ENCODE measurements around the gene PLXND1.

The PLXND1 gene

DNA sequence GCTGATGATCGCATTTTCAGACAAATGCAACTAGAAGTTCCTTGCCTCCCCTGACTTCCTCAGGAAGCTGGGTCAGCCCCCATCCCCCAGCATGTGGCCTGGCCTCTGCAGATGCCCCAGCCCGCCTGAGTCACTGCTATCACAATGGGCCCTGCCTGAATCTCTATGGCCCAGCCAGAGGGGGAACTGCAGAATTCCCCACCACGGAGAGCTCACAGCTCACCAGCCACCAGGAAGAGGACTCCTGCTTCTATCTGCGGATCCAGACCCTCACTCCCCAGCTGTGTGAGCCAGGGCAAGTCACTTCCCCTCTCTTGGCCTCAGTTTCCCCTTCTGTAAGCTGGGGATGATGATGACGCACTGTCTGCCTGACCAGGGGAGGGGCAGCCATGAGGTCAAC is 6.9 kb downstream of the PLXND1 start:
- no peak for DNase-seq

GRCh38 chr3:129599073-129599472 is 7.4 kb downstream of the PLXND1 start:
- DNase-seq: no peak

- DNase-seq: no peak
Measured at GRCh38 chr3:129598484-129598883, 8.0 kb downstream of the PLXND1 start.

DNA sequence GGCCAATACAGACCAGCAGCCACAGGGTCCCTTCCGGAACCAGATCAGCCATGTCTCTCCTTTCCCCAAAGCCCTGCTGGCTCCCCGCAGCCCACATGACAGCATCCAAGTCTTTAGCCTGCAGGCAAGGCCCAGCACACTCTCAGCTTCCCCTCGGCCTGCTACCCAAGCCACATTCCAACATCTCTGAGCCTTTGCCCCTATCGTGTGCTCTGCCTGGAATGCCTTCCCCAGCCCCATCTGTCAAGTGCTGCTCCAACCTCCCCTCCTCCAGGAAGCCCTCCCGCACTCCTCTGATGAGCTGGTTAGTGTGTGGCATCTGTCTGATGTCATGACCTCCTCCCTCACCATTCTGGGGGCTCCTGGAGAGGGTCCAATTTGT is 8.5 kb downstream of the PLXND1 start:
- DNase-seq: no peak

GRCh38 chr3:129597087-129597999 is 9.1 kb downstream of the PLXND1 start:
- no peak for DNase-seq

- DNase-seq: no peak
Measured at GRCh38 chr3:129596194-129597086, 10.0 kb downstream of the PLXND1 start.

DNA sequence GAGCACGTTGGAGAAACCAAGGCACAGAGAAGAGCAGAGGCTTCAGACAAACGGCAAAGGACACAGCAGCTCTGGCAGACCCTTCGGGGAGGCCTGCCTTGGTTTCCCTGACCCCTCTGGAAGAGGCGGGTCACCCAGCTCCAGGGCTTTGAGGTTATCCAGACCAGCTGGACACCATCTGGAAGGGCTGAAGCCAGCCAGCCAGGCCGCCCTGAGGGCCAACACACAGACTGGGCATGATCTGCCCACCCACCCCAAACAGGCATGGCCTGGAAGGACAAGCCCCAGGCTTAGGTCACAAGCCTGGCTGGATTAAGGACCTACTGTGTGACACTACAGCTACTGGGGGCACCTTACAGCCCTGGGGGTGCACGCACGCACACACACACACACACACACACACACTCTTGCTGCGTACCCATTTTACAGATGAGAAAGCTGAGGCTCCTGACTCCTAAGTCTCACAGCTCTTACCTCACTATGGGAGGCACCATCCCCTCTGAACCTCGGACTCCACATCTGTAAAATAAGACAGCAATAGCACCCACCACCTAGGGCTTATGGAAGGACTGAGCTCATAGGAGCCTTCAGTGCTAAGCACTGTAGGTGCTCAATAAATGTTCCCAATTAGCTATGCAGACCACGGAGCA is 10.8 kb downstream of the PLXND1 start:
- DNase-seq: no peak

DNA sequence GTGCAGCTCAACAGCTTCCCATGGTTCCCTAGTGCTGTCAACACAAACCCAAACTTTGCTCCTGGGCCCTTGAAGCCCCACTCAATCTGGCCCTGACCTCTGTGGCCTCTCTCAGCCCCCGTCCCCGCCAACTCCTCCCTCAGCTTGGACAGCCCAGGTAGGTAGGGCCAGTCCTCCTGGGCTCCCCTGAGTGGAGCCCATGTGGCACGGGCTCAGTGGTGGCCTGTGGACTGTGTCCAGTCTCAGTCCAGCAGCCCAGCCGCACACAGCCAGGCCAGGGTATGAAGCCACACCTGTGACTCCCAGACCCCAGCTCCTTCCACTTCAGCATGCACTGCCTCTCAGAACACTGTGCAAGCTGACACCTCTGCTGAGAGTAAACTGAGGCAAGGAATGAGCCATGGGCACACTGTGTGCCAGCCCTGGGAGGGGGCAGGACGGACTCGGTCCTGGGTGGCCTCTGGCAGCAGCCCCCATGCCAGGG is 11.5 kb downstream of the PLXND1 start:
- no peak for DNase-seq

GRCh38 chr3:129594409-129594808 is 12.1 kb downstream of the PLXND1 start:
- DNase-seq: no peak

DNA sequence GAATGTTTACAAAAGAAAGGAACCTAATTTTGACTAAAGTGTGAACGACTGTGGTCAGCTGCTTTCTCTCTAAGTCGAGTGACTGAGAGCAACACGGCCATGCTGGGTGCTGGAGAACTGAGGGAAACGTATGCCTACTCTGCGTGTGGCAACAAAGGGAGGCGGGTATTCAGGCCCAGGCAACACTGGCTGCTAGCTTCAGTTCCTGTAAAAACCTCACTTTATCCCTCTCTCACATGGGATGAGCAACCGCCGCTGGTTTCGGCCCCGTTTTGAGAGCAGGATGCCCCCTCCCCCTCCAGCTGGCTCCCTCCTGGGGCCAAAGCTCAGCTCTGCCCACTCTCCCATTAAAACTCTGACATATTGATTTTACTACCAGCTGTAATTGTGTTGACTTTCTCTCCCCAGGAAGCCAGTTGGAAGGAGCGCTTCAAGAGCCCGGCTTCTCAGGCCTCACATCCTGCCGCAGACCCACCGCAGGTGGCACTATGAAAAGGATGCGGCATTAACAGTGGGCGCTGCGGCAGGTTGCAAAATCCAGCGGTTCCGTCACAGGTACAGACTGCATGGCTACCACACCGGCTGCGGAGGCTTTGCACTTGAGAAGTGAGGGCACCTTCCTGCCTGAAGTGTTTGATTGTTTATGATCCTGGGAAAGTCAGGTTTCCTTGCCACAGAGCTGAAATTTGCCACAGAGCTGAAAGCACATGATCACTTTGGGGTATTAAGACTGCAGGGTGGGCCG is 12.7 kb downstream of the PLXND1 start:
- DNase-seq: peak; percentile 85

- DNase-seq: no peak
Measured at GRCh38 chr3:129593230-129593594, 13.3 kb downstream of the PLXND1 start.

- no peak for DNase-seq
Measured at GRCh38 chr3:129592381-129593131, 13.9 kb downstream of the PLXND1 start.

GRCh38 chr3:129591932-129592331 is 14.5 kb downstream of the PLXND1 start:
- no peak for DNase-seq

GRCh38 chr3:129590215-129590614 is 16.3 kb downstream of the PLXND1 start:
- no peak for DNase-seq

GRCh38 chr3:129587566-129588210 is 18.8 kb downstream of the PLXND1 start:
- no peak for DNase-seq

DNA sequence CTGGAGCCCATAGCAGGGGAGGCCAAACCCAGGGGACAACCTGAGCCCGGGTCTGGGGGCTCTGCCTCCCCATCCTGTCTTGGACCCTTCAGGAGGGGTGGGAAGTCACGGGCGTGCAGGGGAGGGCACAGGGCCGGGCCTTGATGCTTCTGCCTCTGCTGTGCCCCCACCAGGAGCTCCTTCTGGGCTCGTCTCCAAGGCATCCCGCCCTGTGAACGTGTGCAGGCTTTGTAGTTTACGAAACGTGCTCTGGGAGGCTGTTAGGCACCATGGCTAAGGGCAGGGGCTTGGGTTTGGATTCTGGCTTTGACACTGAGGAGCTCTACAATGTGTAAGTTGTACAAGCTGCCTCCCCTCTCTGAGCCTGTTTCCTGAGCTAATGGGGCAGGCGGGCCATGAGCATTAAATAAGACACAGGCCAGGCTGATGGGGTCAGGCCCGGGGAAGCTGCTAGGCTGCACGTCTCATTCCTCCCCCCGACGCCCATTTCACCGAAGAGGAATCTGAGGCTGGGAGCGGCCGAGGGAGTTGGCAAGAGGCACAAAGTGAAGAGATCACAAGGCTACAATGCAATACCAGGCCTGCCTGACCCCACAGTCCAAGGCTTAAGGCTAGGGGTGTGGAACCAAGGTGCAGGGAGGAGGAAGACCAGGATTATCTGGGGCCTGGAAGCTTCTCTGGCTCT is 19.6 kb downstream of the PLXND1 start:
- DNase-seq: no peak

DNA sequence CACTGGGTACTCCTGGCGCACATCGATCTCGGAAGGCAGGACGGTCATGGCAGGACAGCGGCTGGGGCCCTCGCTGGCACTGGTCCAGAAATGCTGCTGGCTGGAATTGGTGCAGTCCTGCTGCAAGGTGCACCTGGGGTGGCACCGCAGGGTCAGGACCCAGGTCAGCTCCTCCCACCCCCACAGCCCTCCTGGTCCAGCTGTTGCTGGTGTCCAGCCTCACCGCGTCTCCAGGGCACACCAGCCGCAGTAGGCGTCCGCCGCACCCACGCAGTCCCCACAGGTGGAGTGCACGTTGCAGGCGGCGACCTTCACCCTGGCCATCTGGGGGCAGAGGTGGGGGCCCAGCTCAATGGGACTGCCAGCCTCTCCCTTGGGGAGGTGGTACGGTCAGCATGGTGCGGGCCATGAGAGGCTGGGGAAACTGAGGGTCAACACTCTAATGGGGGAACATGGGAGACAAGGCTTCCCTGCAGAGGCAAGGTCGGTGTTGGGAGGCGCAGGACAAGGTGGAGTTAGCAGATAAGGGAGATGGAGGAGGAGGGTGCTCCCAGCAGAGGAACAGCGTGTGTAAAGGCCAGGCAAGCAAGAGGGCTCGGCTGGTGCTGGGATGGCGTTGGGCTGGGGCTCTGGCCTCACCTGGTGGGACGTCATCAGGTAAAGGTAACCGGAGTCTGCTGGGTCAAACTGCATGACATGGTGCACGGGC is 20.4 kb downstream of the PLXND1 start:
- no peak for DNase-seq

GRCh38 chr3:129584631-129585030 is 21.8 kb downstream of the PLXND1 start:
- no peak for DNase-seq

DNA sequence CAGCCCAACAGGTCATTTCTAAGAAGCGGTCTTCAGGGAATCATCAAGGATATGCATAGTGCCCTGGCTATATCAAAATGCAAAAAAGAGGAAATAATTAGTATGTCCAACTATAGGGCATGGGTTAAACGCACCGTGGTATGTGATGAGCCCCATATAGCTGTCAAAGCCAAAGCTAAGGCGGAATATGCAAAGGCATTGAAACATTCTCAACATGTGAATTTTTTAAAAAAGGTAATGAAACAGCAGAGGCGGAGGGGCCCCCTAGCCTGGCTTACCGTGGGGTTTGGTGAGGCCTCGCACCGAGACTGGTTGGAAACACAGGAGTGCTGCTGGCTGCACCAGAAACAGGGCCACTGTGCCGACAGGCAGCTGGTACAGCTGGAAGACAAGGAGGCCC is 23.2 kb downstream of the PLXND1 start:
- no peak for DNase-seq

DNA sequence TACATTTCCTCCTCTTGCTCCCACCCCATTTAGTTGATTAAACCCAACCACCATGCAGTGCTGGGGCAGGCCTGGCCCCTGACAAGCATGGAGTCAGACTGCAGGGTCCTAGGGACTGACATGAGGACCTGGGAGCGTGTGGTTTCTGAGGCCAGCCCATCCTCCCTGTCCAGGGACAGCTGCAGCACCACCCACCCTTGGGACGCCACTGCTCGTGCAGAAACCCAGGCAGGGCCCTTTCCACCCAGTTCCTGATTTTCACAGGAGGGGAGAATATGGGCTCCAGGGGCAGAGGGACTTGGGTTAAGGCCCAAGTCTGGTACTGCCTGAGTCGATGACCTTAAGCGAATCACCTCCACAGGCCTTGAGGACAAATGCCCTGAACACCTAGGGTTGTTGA is 23.7 kb downstream of the PLXND1 start:
- no peak for DNase-seq

Measured in stimulated activated CD8-positive, alpha-beta memory T cell treated with anti-CD3 and anti-CD28 coated beads, Interleukin-4, amount 100 ng/mL, for 48 hours (primary cell).